MM.1S (cell line): ENCODE measurements around the gene ERC2.

Experiments used
- CTCF ChIP-seq: fragments of 300-600 bp; sonication (generic); IDR thresholded peaks from 2 replicates; pipeline ENCODE4 v1.5.1; 2016; ENCODE audit warnings: antibody characterized with exemption, low read length, mixed read lengths
- EZH2 ChIP-seq: fragments of 300-600 bp; sonication (generic); optimal IDR thresholded peaks from 2 replicates; pipeline ENCODE3; 2017; ENCODE audit warnings: low read depth, mild to moderate bottlenecking, antibody characterized with exemption, low read length, mixed read lengths

- TF ChIP-seq CTCF = no peak
- TF ChIP-seq EZH2 = no peak
Observed at GRCh38 chr3:56164436-56164835, 303.8 kb downstream of the ERC2 start.
